NCI-H1048 (cell line): ENCODE data around the gene RHOXF1.
"Not testable (repeated sequence)": the region's sequence is repeated elsewhere in the genome, so short reads cannot be mapped to it uniquely, and the experiment has no call there.

ENCODE experiments used
- DNase-seq: peaks from one replicate; lab custom pipeline; 2025; lab: John Stamatoyannopoulos, UW

The RHOXF1 gene

GRCh38 chrX:120115438-120115963 lies at the start of gene RHOXF1:
Gene RHOXF1, minus strand, starts transcription at chrX:120115913. Its CDS starts 51 bp downstream, at chrX:120115862.
- no peak for DNase-seq

DNA sequence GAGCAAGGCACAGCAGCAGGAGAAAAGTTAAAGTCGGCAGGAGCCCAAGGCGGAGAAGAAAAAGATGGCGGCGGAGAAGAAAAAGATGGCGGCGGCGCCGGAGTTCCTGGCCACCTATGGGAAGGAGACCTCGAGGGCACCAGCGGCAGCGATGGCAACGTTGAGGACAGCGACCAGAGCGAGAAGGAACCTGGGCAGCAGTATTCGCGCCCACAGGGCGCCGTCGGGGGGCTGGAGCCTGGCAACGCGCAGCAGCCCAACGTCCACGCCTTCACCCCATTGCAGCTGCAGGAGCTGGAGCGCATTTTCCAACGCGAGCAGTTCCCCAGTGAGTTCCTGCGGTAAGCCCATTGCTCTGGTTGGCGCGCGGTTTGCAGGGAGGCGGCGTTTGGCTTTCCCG lies 43.4 kb upstream of the RHOXF1 start:
- DNase-seq: not testable (repeated sequence)

DNA sequence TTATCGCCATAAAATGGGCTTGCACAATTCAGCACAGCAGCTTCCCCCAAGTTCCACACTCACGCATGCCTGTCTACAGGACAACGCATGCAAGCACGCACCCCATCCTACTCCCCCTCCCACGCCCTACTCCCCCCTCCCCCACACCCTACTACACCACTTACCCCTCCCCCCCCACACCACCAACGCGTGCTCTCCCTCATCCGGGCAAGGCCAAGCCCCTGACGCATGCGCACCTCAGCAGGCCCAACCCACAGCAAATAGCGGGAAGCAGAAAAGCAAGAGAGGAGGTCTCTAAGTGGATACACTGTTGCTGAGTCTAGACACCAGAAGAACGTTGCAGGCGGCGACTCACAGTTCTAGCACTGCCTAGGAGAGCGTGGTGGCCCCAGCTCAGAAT lies 42.6 kb upstream of the RHOXF1 start, which contains the start of gene RHOXF2:
Gene RHOXF2 (plus strand): TSS at position 301 of the 400 bp plus-strand sequence. CDS start 138 bp downstream, outside the sequence.
- DNase-seq: not testable (repeated sequence)

DNA sequence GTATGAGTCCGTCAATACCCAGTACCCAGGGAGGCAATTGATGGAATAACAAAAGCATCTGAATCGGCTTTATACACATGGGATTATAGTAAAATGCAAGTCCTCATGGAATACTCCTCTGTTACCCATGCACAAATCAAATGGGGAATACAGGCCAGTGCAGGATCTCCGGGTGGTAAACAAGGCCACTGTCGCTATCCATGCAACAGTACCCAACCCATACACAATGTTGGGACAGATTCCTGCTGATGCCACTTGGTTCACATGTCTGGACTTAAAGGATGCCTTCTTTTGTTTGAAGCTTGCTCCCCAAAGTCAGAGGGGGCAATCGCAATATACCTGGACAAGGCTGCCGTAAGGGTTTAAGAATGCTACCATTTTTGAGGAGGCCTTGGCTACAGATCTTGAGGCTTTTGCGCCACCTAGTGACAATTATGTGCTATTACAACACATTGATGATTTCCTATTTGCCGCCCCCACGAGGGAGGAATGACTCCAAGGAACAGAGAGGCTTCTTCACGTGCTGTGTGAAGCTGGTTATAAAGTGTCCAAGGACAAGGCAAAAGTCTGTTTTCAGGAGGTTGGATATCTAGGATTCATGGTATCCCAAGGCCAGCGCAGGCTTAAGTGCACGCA lies 34.5 kb upstream of the RHOXF1 start:
- not testable (repeated sequence) for DNase-seq

DNA sequence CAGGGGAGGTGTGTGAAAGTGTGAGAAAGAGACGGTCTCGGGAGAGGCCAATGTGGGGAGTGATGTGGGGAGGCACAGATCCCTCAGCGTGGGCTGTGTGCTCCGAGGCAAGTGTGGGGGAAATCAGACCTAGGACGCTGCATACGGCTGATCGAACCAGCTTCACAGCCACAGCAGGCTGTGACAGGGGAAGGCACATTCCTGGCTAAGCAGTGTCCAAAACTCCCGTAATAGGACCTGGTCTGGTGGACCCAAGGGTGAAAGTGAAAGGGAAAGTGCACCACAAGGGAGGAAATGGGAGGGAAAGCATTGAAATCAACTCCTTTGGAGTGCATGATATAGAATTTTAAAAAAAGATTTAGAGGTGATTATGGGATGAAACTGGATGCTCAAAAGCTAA lies 31.8 kb upstream of the RHOXF1 start:
- DNase-seq: no peak

DNA sequence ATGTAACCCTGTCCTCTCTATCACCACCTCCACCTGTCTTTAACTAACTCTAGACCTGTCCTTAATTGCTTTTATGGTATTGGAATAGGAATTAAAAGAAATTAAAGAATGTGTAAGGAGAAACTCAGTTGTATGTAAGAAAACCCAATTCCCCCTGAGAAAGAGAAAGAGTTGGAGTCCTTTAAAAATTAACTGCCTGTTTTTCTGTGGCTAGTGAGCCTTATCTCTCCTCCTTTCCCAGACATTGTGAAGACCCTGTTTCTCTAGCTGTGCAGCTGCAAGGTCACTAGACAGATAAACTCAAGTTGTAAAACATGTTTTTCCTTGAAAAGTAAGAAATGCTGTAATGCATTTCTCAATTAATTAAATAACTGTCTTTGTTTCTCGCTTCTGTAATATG lies 30.6 kb upstream of the RHOXF1 start:
- DNase-seq: not testable (repeated sequence)

- DNase-seq: no peak
Observed at GRCh38 chrX:120145295-120145925, 29.7 kb upstream of the RHOXF1 start.

DNA sequence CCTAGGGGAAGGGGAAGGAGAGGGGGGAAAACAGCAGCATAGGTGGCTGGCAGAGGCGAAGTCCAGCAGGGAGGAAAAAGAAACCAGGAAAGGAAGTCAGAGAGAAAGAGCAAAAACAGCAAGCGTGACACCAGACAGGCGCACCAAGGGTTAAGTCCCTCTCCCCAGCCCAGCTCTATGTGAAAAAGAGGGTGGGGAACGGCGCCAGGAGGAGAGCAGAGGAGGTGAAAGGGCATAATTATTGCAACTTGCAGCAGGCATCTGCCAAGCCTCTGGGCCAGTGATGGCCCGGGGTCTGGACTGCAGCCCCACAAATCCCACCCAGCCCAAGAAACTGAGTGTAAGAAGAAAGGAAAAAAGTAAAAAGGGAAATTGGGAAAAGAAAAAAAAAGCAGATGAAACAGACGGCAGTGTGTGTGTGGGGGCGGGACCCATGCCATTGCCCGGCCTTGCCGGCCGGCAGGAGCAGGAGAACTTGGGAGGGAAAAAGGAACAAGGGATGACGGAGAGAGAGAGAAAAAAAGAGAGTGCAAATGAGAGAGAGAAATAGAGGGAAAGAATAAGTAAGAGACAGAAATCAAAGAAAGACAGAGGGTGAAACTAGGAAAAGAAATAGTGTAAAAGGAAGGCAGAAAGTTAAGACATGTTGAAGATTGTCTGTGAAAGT lies 28.6 kb upstream of the RHOXF1 start:
- no peak for DNase-seq

- no peak for DNase-seq
Observed at GRCh38 chrX:120140293-120140981, 24.7 kb upstream of the RHOXF1 start.

GRCh38 chrX:120137439-120137838 lies 21.7 kb upstream of the RHOXF1 start:
- no peak for DNase-seq

GRCh38 chrX:120136840-120137239 lies 21.1 kb upstream of the RHOXF1 start:
- DNase-seq: no peak

DNA sequence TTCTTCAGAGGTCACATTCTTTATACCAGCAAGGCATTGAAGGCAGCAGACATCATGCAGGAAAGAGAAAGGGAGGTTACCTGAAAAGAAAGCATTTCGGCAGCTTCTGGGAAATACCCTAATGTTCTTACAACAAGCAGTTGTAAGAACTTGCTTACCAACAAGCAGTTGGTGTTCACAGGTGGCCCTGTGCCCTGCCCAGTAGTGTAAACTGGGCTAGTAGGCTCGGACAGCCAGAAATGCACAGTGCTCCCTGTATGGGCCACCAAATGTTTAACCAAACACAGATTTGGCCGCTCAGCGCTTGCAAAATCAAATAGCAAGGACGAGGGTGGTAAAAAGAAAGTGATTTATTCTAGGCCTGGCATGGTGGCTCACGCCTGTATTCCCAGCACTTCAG lies 20.4 kb upstream of the RHOXF1 start:
- DNase-seq: no peak

- DNase-seq: not testable (repeated sequence)
Observed at GRCh38 chrX:120128306-120128846, 12.7 kb upstream of the RHOXF1 start.

DNA sequence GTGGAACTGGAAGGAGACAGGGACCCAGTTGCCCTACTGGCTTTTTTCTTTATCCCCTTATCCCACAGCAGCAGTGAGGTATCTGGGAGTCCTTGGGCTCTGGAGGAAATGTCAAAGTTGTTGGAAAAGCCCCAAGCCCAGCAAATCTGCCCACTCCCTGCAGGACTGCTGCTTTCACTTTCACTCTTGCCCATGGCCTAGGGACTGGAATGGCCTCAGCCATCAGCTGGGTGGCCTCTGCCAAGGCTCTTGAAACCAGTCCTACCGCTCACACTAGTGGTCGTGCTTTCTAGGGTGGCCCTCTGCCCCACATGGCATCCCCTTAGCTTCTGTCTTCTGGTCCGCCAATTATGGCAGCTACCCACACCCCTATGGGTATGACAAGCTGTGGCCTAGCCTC lies 9.7 kb upstream of the RHOXF1 start:
- DNase-seq: no peak

GRCh38 chrX:120120223-120120622 lies 4.5 kb upstream of the RHOXF1 start:
- DNase-seq: no peak

DNA sequence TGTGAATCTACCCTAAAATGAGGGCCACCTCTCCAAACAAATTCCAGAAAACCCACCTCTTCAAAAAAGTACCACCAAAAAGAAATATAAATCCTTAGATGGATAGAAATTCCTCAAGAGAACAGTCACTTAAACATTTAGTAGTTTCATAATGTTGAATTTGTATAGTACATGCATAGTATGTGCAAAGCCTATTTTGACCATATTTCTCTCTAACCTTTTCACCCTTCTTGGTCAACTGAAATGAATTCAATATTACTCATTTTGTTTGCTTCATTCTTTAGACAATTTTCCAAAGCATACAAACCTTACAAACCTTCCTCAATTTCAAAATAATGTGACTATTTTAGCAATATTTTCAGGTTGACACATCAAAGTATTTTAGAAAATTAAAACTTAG lies 4.1 kb downstream of the RHOXF1 start:
- DNase-seq: no peak

DNA sequence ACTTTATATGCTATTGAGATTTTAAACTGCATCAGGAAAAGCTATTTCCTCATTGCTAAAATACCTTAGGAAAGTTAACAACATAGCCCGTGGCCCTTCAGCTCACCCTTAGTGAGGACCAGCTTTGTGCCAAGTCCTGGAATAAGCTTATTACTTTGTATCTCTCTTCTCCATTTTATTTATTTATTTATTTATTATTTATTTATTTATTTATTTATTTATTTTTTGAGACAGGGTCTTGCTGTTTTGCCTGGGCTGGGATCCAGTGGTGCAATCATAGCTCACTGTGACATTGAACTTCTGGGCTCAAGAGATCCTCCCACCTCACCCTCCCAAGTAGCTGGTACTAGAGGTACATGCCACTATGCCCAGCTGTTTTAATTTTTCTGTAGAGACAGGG lies 6.3 kb downstream of the RHOXF1 start:
- no peak for DNase-seq

GRCh38 chrX:120104707-120105106 lies 11.0 kb downstream of the RHOXF1 start:
- not testable (repeated sequence) for DNase-seq

- not testable (repeated sequence) for DNase-seq
Observed at GRCh38 chrX:120101057-120101456, 14.7 kb downstream of the RHOXF1 start.

GRCh38 chrX:120090208-120090607 lies 25.5 kb downstream of the RHOXF1 start:
- no peak for DNase-seq

GRCh38 chrX:120087289-120088017 lies 28.3 kb downstream of the RHOXF1 start:
- DNase-seq: no peak
